Smooth muscle cell (in vitro differentiated cells): Measurements from ENCODE around the gene SLC16A2. TPM values are rescaled to one million over a fixed set of nuclear protein-coding genes. Genes with fewer than 3 reads are reported as not detected.

Source experiments
- DNase-seq: peaks from one replicate; lab custom pipeline; 2025; ENCODE audit not compliant: unreplicated experiment; lab: John Stamatoyannopoulos, UW
- H2AFZ ChIP-seq: fragments of 200-600 bp; sonication (generic); 2 replicates; pipeline ENCODE4 v1.6.0; 2016; ENCODE audit warnings: antibody characterized with exemption, low read depth, mild to moderate bottlenecking
- H3F3A ChIP-seq: fragments of 200-600 bp; sonication (generic); 2 replicates; pipeline ENCODE4 v1.6.0; 2017; ENCODE audit warnings: antibody characterized with exemption, low read depth
- H3K27ac ChIP-seq: fragments of 200-600 bp; sonication (generic); 2 replicates; pipeline ENCODE4 v1.5.1; 2016; ENCODE audit warnings: low read depth, mild to moderate bottlenecking
- H3K27me3 ChIP-seq: fragments of 200-600 bp; sonication (generic); 2 replicates; pipeline ENCODE4 v1.6.1; 2016; ENCODE audit warnings: low read depth, mild to moderate bottlenecking
- H3K36me3 ChIP-seq: fragments of 200-600 bp; sonication (generic); 2 replicates; pipeline ENCODE4 v1.5.1; 2016; ENCODE audit warnings: low read depth
- H3K4me1 ChIP-seq: fragments of 200-600 bp; sonication (generic); 2 replicates; pipeline ENCODE4 v1.5.1; 2016; ENCODE audit warnings: low read depth
- H3K4me2 ChIP-seq: fragments of 200-600 bp; sonication (generic); 2 replicates; pipeline ENCODE4 v1.6.0; 2016; ENCODE audit warnings: mild to moderate bottlenecking
- H3K4me3 ChIP-seq: fragments of 200-600 bp; sonication (generic); 2 replicates; pipeline ENCODE4 v1.5.1; 2016; ENCODE audit warnings: mild to moderate bottlenecking
- H3K79me2 ChIP-seq: fragments of 200-600 bp; sonication (generic); 2 replicates; pipeline ENCODE4 v1.6.0; 2016; ENCODE audit warnings: low read depth, mild to moderate bottlenecking
- H3K9ac ChIP-seq: fragments of 200-600 bp; sonication (generic); 2 replicates; pipeline ENCODE4 v1.6.0; 2016; ENCODE audit warnings: low read depth
- H3K9me3 ChIP-seq: fragments of 200-600 bp; sonication (generic); replicated peaks from 2 replicates; pipeline ENCODE4 v1.5.1; 2016; ENCODE audit warnings: low read depth
- H4K20me1 ChIP-seq: fragments of 200-600 bp; sonication (generic); 2 replicates; pipeline ENCODE4 v1.6.0; 2016; ENCODE audit warnings: low read depth
- WGBS: methylation state at CpG from one replicate; pipeline ENCODE4 v1.1.7; 2016; ENCODE audit warnings: low lambda C conversion rate; 5-methylcytosine and 5-hydroxymethylcytosine counted together
- polyA plus RNA-seq: library from polyadenylated mRNA; unstranded; fragments of >200 nt; fragmentation: Nextera tagmentation; extraction: Ambion mirVana; gene quantifications from 2 replicates; pipeline ENCODE4 v1.2.1, GENCODE V29; 2016
- total RNA-seq: library from RNA; depleted of rRNA; stranded (reverse); fragments of >200 nt; gene quantifications from 2 replicates; pipeline ENCODE4 v1.2.3, GENCODE V29; 2014
- TF ChIP-seq, protein P1 (sequence below): fragments of 200-600 bp; sonication (generic); IDR thresholded peaks from 2 replicates; pipeline ENCODE4 v1.5.1; 2017; ENCODE audit warnings: borderline replicate concordance, mild to moderate bottlenecking, antibody characterized with exemption; ENCODE audit not compliant: insufficient read depth, poor library complexity, severe bottlenecking

Gene SLC16A2
- total and polyA plus RNA-seq, 2 experiments from 2014 or later = 13.4 to 17.8 TPM

DNA sequence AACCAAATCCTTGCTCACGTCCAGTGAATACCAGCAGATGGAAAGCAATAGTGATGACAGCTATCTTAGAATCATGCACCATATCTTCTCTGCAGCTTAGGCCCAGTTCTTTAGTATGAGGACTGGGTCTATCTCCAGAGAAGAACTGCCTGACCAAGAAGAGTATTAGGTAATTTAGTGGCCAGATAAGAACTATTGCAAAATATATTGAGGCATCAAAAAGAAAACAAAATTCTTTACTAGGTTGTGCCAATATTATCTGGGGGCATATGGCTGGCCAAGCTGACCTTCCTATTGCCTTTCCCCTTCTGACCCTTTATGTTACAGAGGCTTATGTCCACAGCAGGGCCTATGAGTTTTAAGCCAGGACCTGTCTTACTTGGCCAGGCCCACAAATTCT, 101.9 kb downstream of the SLC16A2 start:
- Histone ChIP-seq H3F3A (no peaks in the 10 kb centered on the region), H4K20me1 (no peaks in the 10 kb centered on the region)
- 58% methylated on average over 1 of the region's 1 CpG for WGBS

DNA sequence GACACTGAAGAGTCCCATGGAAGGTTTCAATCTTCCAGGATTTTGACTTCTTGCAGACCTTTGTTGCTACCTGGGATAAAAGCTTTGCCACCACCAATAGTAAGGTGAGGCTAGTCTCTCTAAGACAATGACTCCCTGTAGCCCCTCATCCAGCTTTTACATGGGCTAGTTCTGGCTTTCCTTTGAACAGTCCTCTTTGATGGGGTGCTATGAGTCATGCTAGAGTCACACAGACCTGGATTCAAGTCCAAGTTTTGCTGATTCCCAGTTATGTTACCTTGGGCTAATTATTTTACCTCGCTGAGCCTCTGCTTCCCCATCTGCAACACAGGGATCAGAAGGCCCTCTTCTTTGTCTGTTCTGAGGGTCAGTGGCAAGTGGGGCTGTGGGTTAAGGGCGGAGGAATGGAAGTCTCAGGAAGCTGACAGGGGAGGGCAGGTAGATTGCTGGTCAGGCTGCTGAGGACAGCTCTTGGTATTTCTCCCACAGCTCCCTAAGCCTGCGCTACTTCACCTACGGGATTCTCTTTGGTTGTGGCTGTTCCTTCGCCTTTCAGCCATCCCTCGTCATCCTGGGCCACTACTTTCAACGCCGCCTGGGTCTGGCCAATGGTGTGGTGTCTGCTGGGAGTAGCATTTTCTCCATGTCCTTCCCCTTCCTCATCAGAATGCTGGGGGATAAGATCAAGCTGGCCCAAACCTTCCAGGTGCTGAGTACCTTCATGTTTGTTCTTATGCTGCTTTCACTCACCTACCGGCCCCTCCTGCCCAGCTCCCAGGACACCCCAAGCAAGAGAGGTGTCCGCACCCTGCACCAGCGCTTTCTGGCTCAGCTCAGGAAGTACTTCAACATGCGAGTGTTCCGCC, 102.8 kb downstream of the SLC16A2 start:
- TF ChIP-seq, protein P1, sequence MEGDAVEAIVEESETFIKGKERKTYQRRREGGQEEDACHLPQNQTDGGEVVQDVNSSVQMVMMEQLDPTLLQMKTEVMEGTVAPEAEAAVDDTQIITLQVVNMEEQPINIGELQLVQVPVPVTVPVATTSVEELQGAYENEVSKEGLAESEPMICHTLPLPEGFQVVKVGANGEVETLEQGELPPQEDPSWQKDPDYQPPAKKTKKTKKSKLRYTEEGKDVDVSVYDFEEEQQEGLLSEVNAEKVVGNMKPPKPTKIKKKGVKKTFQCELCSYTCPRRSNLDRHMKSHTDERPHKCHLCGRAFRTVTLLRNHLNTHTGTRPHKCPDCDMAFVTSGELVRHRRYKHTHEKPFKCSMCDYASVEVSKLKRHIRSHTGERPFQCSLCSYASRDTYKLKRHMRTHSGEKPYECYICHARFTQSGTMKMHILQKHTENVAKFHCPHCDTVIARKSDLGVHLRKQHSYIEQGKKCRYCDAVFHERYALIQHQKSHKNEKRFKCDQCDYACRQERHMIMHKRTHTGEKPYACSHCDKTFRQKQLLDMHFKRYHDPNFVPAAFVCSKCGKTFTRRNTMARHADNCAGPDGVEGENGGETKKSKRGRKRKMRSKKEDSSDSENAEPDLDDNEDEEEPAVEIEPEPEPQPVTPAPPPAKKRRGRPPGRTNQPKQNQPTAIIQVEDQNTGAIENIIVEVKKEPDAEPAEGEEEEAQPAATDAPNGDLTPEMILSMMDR = no peak
- no peak overlapping the region for H2AFZ ChIP-seq
- H3K36me3 ChIP-seq = no peaks in the 10 kb centered on the region
- no peak overlapping the region for H3K4me3 ChIP-seq
- H3K27ac ChIP-seq = no peak overlapping the region
- no peaks in the 10 kb centered on the region for H3K9me3 ChIP-seq
- no peak for DNase-seq
- H3K9ac ChIP-seq = no peak overlapping the region
- no peaks in the 10 kb centered on the region for H3K79me2 ChIP-seq
- H3K27me3 ChIP-seq = no peaks in the 10 kb centered on the region
- WGBS = 81% methylated on average over 13 of the region's 13 CpGs
- no peaks in the 10 kb centered on the region for H3F3A ChIP-seq
- H4K20me1 ChIP-seq = no peaks in the 10 kb centered on the region
- no peaks in the 10 kb centered on the region for H3K4me1 ChIP-seq
- no peak overlapping the region for H3K4me2 ChIP-seq

More for the DNA sequence above, 101.9 kb downstream of the SLC16A2 start:
- Histone ChIP-seq H3K79me2 (no peaks in the 10 kb centered on the region), H3K36me3 (no peaks in the 10 kb centered on the region), H3K4me2 (no peak overlapping the region), H3K9ac (no peak overlapping the region), H3K27ac (peak overlapping the region; percentile 64), H3K9me3 (no peaks in the 10 kb centered on the region), H2AFZ (no peak overlapping the region), H3K4me3 (no peak overlapping the region), H3K4me1 (no peaks in the 10 kb centered on the region), H3K27me3 (no peaks in the 10 kb centered on the region)
- TF ChIP-seq, protein P1 = no peak
- DNase-seq = no peak

DNA sequence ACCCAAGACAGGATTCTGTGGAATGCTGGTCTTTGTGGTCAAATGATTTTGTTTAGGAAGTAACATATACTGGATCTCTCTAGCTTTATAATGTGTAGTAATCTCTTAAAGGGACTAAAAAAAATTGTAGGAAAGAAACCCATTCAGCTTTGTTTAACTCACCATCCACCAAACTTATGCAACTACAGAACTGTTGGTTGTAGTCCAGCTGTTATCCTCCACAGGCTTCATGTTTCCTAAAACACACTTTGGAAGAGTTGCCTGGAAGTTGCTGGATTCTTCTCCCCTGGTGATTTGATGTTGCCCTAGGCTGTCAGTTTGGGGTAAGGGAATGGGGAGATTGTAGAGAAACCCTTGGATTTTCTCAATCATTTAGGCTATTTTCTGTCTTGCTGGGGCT, 103.8 kb downstream of the SLC16A2 start:
- Histone ChIP-seq H3K27me3 (no peaks in the 10 kb centered on the region), H3K9me3 (no peaks in the 10 kb centered on the region), H3F3A (no peaks in the 10 kb centered on the region), H3K4me3 (no peak overlapping the region), H3K27ac (no peak overlapping the region), H3K4me1 (no peaks in the 10 kb centered on the region), H3K79me2 (no peaks in the 10 kb centered on the region), H2AFZ (no peak overlapping the region), H3K4me2 (no peak overlapping the region), H3K9ac (no peak overlapping the region), H3K36me3 (no peaks in the 10 kb centered on the region), H4K20me1 (no peaks in the 10 kb centered on the region)
- TF ChIP-seq, protein P1 = no peak
- no peak for DNase-seq

DNA sequence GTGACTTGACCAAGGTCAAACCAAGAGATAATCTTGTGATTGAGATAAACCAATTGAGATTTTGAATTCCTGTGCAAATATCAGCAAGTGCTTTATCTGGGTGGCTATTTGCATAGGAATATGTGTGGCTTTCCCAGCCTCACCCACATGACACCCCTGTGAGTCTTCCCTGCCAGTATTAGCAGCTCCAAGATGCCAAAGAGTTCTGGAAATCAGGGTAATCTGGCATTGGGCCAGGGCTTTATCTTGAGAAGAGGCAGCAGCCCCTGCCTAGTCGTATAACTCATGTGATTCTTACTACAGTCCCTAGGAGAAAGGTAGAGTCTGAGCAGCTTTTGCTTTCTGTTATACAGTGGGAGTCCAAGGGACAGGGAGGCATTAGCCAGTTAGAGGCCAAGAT, 105.5 kb downstream of the SLC16A2 start:
- H3F3A ChIP-seq = no peaks in the 10 kb centered on the region
- no peaks in the 10 kb centered on the region for H3K36me3 ChIP-seq
- H3K4me2 ChIP-seq = no peak overlapping the region
- H3K9me3 ChIP-seq = no peaks in the 10 kb centered on the region
- H2AFZ ChIP-seq = no peak overlapping the region
- TF ChIP-seq, protein P1 = no peak
- no peaks in the 10 kb centered on the region for H4K20me1 ChIP-seq
- no peaks in the 10 kb centered on the region for H3K4me1 ChIP-seq
- 38% methylated on average over 1 of the region's 1 CpG for WGBS
- DNase-seq = no peak
- H3K27ac ChIP-seq = no peak overlapping the region
- H3K4me3 ChIP-seq = no peak overlapping the region
- H3K79me2 ChIP-seq = no peaks in the 10 kb centered on the region
- H3K9ac ChIP-seq = no peak overlapping the region
- no peaks in the 10 kb centered on the region for H3K27me3 ChIP-seq
